ENCODE measurements around the gene CCNY.

GRCh38 chr10:35371731-35372130, 35.4 kb downstream of the CCNY start:
- TF ChIP-seq POLR2A (IDR thresholded peaks at IDR 0.05), result no peak
- TF ChIP-seq CTCF (IDR thresholded peaks at IDR 0.05), result no peak
